GM19438 (cell line): Measurements from ENCODE around the gene ANKRD11.

ENCODE experiments used
- ATAC-seq: cut with Tn5 transposase; IDR thresholded peaks from one replicate; pipeline ENCODE4 v1.9.1; 2021; ENCODE audit warnings: low read depth; ENCODE audit not compliant: unreplicated experiment

The ANKRD11 gene

GRCh38 chr16:89507214-89507833, 17.0 kb upstream of the ANKRD11 start:
- ATAC-seq, result peak; percentile 8

DNA sequence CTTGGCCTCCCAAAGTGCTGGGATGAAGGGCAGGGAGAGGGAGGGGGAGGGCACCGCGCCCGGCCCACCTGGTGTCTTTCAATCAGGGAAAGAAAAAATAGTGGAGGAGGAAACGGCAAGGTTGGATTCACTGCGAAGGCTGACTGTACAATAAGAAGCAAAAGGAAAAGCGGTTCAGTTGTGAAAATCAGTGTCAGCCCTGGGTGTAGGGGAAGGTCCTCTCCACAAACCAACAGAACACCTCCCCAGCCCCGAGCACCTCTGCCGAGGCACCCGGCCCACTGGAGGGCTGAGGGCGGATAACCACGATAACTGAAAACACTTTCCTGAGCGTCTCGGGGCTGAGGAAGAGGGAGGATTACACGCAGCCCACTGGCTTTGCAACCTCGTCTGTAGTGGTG, 16.4 kb upstream of the ANKRD11 start:
- no peak for ATAC-seq

GRCh38 chr16:89506113-89506504, 15.7 kb upstream of the ANKRD11 start:
- no peak for ATAC-seq

GRCh38 chr16:89505204-89506112, 15.1 kb upstream of the ANKRD11 start:
- no peak for ATAC-seq

DNA sequence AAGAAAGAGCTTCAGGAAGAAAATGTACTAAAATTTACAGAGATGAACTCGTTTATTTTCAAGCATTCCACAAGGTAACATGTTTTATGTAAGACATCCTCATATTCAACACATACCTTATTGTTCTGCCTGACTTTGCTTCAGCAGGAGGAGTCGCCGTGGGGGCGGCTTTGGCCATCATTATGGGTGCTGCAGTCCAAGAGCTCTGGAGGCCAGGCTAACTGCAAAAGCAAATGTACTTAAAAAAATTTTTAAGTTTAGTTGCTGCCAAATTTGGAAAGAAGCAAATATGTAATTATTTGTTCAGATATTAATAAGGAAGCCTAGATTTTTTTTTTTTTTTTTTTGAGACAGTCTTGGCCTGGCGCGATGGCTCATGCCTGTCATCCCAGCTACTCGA, 13.7 kb upstream of the ANKRD11 start:
- no peak for ATAC-seq

DNA sequence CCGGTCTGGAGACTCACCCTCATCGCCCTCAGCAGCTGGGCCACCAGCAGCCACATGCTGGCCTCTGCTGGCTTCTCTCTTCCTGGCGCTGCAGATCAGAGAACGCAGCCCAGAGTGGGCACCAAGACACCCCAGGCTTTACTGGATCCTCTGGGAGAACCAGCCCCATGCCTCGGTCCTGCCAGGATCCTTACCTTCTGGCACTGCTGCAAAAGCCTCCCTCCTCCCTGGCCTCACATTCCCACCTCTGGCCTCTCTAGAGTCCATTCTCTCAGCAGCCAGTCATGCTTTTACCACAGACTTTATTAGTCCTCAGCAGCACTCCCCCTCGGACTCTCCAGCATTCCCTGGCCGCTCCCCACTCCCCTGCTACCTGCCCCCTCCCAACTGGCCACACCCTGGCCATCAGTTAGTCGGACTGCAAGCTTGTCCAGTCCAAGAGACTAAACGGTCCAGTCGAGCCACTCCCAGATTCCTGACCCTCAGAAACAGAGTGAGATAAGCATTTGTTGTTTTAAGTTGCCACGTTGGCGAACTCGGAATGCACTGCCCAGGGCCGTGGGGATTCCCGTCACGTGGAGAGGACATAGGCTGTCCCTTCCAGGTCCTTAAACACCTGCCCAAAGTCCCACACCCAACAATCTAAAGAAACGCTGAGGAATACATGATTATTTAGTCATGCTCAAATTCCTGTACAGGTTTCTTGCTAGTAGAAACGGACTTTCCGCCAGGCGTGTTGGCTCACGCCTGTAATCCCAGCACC, 11.9 kb upstream of the ANKRD11 start:
- ATAC-seq, result no peak

GRCh38 chr16:89499767-89500166, 9.4 kb upstream of the ANKRD11 start:
- ATAC-seq, result no peak

DNA sequence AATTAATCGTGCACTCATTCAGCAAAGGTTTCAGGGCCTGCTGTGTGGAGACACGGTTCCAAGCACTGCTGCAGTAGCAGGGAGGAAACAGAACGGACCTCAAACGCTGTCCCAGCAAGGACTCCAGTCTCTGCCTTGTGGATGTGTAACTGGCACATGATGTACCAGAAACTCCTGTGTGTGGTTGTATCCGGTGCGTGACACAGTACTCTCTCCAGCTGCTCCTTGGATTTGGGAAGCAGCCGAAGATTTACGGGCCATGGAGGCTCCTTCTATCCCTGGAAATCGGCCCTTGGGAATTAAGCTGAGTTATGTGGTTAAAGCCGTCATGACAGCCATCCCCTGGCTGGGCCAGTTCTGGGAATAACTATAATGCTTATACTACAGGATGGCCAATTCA, 8.5 kb upstream of the ANKRD11 start:
- no peak for ATAC-seq

GRCh38 chr16:89495121-89495520, 4.8 kb upstream of the ANKRD11 start:
- no peak for ATAC-seq

- no peak for ATAC-seq
Observed at GRCh38 chr16:89493776-89494175, 3.4 kb upstream of the ANKRD11 start.

- ATAC-seq, result no peak
Observed at GRCh38 chr16:89491974-89492687, 1.8 kb upstream of the ANKRD11 start.

GRCh38 chr16:89491238-89491869, 993 bp upstream of the ANKRD11 start:
- ATAC-seq, result no peak

DNA sequence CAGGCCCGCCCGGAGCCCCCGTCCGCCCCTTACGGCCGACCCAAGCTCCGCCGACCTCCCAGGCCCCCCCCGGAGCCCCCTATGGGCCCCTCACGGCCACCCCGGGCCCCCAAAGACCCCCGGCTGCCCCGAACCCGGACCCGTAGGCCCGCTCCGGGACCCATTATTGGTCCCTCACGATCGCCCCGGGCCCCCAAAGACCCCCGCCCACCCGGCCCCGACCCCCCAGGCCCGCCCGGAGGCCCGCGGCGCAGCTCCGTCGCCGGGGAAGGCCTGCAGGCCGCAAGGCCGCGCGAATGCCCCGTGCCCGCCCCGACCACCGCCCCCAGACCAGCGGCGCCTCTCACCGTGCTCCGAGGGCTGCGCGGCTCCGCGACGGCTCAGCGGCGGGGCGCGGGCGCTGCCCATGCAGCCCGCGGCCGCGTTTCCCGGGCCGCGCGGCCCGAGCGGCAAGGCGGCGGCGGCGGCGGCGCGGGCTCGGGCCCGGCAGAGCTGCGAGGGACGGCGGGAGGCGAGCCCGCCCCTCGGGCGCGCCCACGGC, 393 bp downstream of the ANKRD11 start:
- ATAC-seq, result peak; percentile 5

GRCh38 chr16:89489040-89489897, 1.1 kb downstream of the ANKRD11 start:
- ATAC-seq, result no peak

DNA sequence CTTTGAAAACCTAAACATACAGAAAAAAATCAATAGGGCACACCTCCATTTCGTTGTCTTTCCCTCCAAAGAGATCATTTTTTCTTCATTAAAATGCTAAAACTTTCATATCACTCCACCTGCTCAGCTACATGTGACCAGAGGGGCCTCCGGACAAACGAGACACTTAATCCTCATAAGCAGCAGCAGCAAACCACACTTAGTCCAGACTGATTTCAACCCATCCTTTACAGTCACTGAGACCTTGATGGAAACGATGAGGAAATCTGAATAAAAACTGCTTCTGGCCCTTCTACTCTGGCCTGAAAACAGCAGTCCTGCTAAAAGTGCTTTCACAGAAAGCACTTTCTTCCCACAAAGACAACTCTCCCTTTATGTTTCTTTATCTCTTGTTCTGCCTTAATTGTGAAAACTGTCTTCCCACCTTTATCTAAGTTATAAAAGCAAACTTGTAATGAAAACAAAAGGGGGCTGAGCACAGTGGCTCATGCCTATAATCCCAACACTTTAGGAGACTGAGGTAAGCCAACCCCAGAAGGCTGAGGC, 4.6 kb downstream of the ANKRD11 start:
- no peak for ATAC-seq

DNA sequence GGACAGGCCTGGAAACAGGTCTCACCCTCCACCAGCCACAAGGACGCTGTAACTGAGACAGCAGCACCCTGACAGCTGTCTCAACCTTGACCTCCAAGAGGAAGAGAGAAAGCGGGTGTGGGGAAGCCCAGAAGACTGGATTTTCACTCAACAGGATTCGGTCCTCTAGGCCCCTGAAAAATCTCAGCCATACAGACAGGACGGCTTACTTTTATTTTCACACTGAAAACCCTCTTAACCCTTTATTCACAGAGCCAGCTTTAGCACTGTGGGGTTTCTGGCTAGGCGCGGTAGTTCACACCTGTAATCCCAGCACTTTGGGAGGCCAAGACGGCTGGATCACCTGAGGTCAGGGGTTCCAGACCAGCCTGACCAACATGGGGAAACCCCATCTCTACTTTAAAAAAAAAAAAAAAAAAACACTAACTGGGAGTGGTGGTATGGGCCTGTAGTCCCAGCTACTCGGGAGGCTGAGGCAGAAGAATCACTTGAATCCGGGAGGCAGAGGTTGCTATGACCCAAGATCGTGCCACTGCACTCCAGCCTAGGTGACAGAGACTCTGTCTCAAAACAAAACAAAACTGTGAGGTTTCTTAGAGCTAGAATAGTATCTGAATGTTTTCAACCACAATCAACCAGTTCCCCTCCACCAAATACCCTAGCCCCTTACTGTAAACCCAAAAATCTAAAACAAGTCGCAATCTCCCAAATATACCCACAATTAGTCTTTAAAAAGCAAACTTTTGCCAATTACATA, 5.3 kb downstream of the ANKRD11 start:
- ATAC-seq, result peak; percentile 46

DNA sequence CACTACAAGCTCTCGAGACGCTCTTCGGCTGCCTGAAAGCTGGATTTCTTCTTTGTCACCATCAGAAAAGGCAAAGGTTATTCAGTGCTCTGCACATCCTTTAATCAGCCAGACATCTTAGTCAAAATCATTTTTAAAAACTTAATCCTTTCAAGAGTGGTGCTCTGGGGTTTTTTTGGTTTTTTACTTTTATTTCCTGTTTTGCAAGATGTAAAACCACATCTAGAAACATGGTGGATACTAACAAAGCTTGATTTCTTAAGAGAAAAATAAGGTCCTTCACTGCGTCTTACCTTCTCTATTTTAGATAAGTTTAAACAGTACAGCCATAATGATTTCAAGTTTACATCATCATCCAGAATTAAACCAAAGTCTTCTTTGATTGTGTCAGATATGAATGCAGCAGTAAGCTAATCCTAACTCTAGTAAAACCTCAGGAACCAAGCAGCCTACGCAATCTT, 6.3 kb downstream of the ANKRD11 start:
- no peak for ATAC-seq

GRCh38 chr16:89482817-89483205, 7.5 kb downstream of the ANKRD11 start:
- no peak for ATAC-seq
